Measurements from ENCODE around the gene KICS2.
A peak's percentile ranks its signal among the peaks of the same experiment; 100 is the strongest.
"Not testable (repeated sequence)": the region's sequence is repeated elsewhere in the genome, so short reads cannot be mapped to it uniquely, and the experiment has no call there.

KICS2 gene

GRCh38 chr12:64222009-64222765 is at the start of gene KICS2:
KICS2 (minus strand) TSS chr12:64222296; CDS start chr12:64222237, 59 bp downstream.
- peak; percentile 70 for DNase-seq (ENCODE audit: low read depth)

DNA sequence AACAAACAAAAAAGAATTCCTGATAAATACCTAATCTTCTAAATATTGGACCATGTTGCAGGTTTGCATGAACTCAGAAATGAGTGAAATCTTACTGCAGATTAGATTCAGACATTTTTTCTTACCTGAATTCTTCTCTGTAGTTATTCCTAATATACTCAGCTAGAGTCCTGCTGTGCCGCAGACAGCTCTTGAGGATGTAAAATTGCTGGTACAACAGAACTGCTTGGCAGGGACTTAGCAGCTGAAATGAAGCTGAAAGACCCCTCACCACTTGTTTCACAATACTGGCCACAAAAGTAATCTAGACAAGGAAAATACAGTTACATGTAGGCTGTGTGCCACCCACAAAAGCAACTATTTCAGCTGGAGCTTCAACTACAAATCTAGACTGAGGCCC is 48.3 kb upstream of the KICS2 start:
- DNase-seq (ENCODE audit: low read depth) = no peak

DNA sequence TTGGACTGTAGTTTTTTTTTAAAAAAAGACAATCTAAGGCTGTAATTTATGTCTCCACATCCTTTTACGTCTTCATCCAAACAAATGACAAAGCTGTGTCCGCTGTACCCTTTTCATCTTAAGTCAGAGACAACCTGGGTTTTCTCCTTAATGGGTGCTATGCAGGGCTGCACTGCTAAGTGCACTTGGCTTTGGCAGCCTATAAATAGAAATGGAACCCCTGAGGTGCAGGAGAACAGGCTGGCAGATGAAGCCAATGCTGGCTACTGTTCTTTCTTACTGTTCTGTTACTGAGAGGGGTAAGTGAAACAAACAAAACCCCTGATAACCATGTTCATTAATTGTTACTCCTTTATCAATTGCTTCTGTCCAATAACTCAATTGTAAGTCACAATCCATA is 47.1 kb upstream of the KICS2 start:
- no peak for DNase-seq (ENCODE audit: low read depth)

DNA sequence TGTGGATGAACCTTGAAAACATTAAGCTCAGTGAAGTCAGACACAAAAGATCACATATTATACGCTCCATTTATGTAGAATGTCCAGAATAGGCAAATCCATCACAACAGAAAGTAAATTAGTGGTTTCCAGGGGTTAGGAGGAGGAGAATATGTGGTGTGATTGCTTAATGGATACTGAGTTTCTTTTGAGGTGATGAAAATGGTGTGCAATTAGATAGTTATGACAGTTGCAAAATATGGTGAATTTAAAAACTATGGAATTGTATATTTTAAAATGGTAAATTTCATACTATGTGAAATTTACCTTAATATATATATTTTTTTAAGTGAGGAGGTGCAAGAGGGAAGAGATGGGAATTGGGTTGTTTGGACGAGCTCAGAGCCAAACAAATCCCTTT is 46.3 kb upstream of the KICS2 start:
- DNase-seq (ENCODE audit: low read depth) = no peak

GRCh38 chr12:64265839-64266238 is 43.7 kb upstream of the KICS2 start:
- no peak for DNase-seq (ENCODE audit: low read depth)

DNA sequence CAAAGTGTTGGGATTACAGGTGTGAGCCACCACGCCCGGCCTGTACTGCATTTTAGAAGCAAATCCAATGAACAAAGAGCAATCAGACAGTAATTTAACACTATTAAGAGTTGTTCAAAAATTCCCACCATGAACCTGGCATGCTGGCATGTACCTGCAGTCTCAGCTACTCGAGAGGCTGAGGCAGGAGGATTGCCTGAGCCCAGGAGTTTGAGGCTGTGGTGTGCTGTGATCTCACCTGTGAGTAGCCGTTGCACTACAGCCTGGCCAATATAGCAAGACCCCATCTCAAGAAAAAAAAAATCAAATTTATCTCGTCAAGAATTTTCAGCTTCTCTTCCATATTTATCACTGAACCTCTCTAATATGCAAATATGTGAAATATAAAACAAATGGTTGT is 39.7 kb upstream of the KICS2 start:
- DNase-seq (ENCODE audit: low read depth) = no peak

DNA sequence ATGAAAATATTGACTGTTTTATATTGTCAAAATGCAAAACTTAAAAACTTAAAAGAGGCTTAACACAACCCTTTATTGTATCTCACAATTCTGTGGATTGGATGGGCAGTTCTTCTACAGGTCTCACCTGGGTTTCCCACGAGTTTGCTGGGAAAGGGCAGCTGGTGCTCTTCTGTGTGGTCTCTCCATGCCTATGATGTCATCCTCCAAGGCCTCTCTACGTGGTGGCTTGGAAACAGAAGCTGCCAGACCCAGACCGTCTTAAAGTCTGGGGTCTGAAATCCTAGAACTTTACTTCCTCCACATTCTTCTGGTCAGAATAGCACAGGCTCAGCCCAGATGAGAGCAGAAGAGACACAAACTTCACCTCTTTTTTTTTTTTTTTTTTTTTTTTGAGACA is 36.5 kb upstream of the KICS2 start:
- no peak for DNase-seq (ENCODE audit: low read depth)

GRCh38 chr12:64256166-64256800 is 34.2 kb upstream of the KICS2 start:
- DNase-seq (ENCODE audit: low read depth) = no peak

DNA sequence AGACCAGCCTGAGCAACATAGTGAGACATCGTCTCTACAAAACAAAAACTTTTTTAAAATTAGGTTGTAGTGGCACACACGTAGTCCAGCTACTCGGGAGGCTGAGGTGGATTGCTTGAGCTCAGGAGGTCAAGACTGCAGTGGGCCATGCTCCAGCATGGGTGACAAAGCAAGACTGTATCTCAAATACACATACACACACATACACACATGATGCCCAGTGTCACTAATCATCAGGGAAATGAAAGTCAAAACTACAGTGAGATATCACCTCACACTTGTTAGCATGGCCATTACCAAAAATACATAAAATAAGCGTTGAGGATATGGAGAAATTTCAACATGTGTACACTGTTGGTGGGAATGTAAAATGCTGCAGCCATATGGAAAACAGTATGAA is 33.2 kb upstream of the KICS2 start:
- no peak for DNase-seq (ENCODE audit: low read depth)

DNA sequence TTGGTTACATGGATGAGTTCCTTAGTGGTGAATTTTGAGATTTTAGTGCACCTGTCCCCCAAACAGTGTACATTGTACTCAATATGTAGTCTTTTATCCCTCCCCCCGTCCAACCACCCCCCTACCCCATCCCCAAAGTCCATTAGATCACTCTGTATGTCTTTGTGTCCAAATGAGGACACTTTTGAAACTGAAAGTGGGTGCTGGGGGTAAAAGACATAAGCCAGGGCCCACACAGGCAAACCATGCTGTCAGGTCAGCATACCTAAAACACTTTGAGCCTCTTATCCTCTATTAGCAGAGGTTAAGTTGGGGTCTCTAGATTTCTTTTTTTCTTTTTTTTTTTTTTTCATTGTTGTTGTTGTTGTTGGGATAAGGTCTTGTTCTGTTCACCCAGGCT is 31.3 kb upstream of the KICS2 start:
- DNase-seq (ENCODE audit: low read depth) = no peak

DNA sequence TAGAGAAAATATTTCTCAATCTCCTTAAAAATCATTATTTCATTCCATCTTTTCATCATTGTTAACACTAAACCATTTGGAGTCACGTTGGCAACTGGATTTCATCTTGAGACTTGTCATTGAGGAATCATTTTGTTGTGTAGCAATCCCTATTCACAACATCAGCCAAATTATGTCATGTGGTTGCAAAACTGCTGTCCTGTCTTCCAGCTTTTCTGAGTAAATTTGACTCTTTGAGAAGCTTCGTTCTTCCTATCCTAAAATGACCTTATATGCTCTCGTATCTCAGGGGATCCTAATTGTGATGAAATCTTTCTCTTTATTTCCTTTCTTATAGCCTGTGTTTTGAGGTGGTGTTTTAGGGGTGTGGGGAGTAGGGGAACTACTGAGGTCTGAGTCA is 30.6 kb upstream of the KICS2 start:
- DNase-seq (ENCODE audit: low read depth) = no peak

DNA sequence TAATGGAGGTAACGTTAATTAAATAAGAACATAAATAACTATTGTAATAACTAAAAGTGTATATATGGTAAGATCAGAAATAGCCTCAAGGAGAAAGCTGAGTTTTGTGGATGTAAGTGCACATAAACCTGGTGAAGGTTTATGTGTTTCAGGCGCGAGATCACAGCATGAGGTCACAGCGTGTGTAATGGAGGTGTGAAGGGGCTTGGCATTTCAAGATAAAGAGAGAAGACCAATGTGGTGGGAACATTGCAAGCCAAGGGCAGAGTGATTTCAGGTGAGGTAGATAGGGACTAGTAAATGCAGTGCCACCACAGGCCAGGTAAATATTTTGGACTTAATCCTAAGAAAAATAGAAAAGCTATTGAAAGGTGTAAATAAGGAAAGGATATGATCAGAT is 21.7 kb upstream of the KICS2 start:
- DNase-seq (ENCODE audit: low read depth) = no peak

DNA sequence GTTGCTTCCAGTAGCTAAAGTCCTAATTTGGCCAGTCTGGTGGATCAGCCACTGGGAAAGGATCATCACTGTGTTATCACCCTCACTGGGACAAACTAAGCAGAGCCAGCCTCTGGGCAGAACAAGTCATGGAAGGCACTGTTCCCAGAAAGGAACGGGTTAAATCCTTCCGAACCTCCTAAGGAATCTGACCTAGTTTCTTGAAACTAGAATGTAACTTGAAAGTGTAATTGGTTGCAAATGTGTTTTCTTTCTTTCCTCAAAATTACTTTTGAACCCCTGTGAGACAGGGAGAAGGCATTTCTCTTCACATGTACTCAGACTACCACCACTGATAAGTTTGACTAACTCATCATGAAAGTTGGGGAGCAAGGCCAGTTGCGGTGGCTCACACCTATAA is 18.7 kb upstream of the KICS2 start:
- no peak for DNase-seq (ENCODE audit: low read depth)

GRCh38 chr12:64237382-64237781 is 15.3 kb upstream of the KICS2 start:
- no peak for DNase-seq (ENCODE audit: low read depth)

DNA sequence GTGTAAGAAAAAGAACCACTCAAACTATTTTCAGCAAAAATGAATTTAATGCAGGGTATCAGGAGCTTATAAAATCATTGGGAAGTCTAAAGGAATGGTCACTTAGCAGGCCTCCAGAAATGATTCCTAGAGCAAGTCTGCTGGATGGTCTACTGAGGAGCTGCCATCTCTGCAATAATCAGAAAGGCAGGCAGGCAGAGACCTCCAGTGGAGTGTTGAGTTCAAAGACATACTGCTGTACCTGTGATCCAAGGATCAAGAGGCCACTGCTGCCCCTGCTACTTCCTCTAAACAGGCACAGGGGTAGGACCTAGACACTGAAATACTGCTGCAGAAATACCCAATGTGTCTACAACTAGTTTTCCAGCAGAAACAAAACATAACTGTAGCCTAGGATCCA is 14.5 kb upstream of the KICS2 start:
- no peak for DNase-seq (ENCODE audit: low read depth)

DNA sequence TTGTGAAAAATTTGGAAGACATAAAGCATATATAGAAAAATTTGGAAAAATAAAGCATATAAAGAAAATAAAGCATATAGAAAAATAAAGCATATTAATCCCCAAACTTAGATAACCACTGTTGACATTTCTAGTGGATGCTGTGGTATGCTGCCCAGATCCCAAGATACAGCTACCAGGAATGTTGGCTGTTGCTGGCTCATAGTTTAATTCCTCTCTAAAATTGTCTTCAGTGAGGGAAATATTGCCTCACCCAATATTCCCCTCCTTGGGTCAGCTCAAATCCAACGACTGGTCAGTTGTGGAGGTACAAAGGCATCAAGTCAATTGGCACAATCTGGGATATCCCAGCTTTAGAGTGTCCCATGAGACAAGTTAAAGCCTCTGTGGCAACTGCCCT is 10.1 kb upstream of the KICS2 start:
- DNase-seq (ENCODE audit: low read depth) = no peak

DNA sequence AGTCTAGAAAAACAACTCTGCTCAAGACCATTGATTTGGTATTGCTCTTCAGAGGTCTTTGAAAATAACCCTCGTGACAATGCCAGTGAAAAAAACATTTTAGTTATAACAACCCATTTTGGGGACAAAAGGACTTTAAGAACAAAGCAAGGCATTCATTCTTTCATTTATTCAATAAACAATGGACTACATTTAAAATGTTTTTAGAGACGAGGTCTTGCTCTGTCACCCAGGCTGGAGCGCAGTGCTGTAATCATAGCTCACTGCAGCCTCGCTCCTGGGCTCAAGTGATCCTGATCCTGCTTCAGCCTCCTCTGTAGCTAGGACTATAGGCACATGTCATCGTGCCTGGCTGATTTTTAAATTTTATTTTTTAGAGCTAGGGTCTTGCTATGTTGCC is 7.7 kb upstream of the KICS2 start:
- no peak for DNase-seq (ENCODE audit: low read depth)

GRCh38 chr12:64229240-64229639 is 7.1 kb upstream of the KICS2 start:
- DNase-seq (ENCODE audit: low read depth) = no peak

GRCh38 chr12:64225626-64226025 is 3.5 kb upstream of the KICS2 start:
- DNase-seq (ENCODE audit: low read depth) = no peak

GRCh38 chr12:64221651-64222008 is 466 bp downstream of the KICS2 start:
- DNase-seq (ENCODE audit: low read depth) = peak; percentile 53

DNA sequence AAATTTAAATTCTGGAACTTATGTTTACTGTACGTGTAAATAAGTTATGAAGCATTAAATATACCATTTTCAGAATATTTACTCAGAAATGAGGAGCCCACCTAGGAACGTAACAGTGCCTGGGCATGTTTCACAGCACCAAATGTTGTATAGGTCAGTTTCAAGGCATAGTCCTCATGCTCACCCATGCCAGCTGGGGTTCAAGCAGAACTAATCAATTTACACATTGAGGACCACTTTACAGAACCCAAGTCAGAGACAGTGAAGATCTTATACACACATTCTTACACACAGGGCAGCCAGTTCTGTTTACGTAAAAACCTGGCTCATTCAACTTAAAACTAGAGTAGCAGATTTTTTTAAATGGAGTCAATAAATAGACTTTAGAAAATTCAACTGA is 2.0 kb downstream of the KICS2 start:
- no peak for DNase-seq (ENCODE audit: low read depth)

- no peak for DNase-seq (ENCODE audit: low read depth)
Observed at GRCh38 chr12:64219145-64219544, 3.0 kb downstream of the KICS2 start.

GRCh38 chr12:64218597-64218996 is 3.5 kb downstream of the KICS2 start:
- DNase-seq (ENCODE audit: low read depth) = no peak

- not testable (repeated sequence) for DNase-seq (ENCODE audit: low read depth)
Observed at GRCh38 chr12:64217643-64218042, 4.5 kb downstream of the KICS2 start.
